Spleen (tissue), 7 donors: ENCODE results near the gene JARID2.

Source experiments
- CTCF ChIP-seq, 11 experiments: fragments of 200-600 bp in 7 of 11; fragments of 450-650 bp in 4 of 11; sonication (generic) in 4 of 11; IDR thresholded peaks in 8 of 11; conservative IDR thresholded peaks in 3 of 11; 1 replicate in 7 of 11; 2 replicates in 4 of 11; pipeline versions ENCODE4 v1.4.0 to v1.8.0; 2016 to 2021; ENCODE audit warnings: antibody characterized with exemption in 11 of 11, inconsistent platforms in 4 of 11, mild to moderate bottlenecking in 1 of 11
- POLR2A ChIP-seq, 3 donors: fragments of 450-650 bp; IDR thresholded peaks; one replicate each; pipeline ENCODE4 v1.5.1; 2017; ENCODE audit warnings: antibody characterized with exemption in 3 of 3, mild to moderate bottlenecking in 1 of 3
- POLR2AphosphoS5 ChIP-seq, 3 donors: sonication (generic); formaldehyde crosslinking; IDR thresholded peaks; one replicate each; pipeline ENCODE4 v1.5.1; 2017; ENCODE audit warnings: antibody characterized with exemption in 3 of 3
- donor health status: DM: no; HTN: no; CAD: no; lungs with moderate emphysema.
- donor health status: DM: no; HTN: no; CAD: no.
- donor health status: DM: no; HTN: no; CAD: no.

- TF ChIP-seq POLR2A (IDR thresholded peaks at IDR 0.05) = no peak
- no peak for TF ChIP-seq POLR2AphosphoS5 (IDR thresholded peaks at IDR 0.05)
- TF ChIP-seq CTCF (IDR thresholded peaks at IDR 0.05 in 8 of 11, conservative IDR thresholded peaks at IDR 0.05 in 3 of 11) = no peak
Observed at GRCh38 chr6:15270402-15270801, 24.5 kb downstream of the JARID2 start.
